Omental fat pad (tissue), 4 donors: ENCODE measurements around the gene ATP6V0C. TPM values are rescaled to one million over a fixed set of nuclear protein-coding genes. Genes with fewer than 3 reads are reported as not detected.

Experiments used
- ATAC-seq: fragments of 150-250 bp; one replicate; pipeline ENCODE4 v1.9.1; 2016; ENCODE audit warnings: mild to moderate bottlenecking, moderate library complexity; ENCODE audit not compliant: low FRiP score
- DNase-seq: peaks from one replicate; pipeline ENCODE4 v3.0.0-alpha.2; 2019; ENCODE audit warnings: low spot score
- total RNA-seq, 4 donors: library from RNA; depleted of rRNA; stranded (reverse); fragments of >200 nt; gene quantifications; one replicate each; pipeline ENCODE4 v1.1.0, GENCODE V29; 2016
- TF ChIP-seq, protein P1 (sequence below), 3 donors: fragments of 450-650 bp; IDR thresholded peaks; one replicate each; pipeline ENCODE4 v1.5.1; 2016 to 2017; ENCODE audit warnings: antibody characterized with exemption in 3 of 3, mild to moderate bottlenecking in 3 of 3, moderate library complexity in 2 of 3

ATP6V0C gene
- total RNA-seq, 4 donors from 2014 or later = 43.5 to 113 (median 67.9) TPM

DNA sequence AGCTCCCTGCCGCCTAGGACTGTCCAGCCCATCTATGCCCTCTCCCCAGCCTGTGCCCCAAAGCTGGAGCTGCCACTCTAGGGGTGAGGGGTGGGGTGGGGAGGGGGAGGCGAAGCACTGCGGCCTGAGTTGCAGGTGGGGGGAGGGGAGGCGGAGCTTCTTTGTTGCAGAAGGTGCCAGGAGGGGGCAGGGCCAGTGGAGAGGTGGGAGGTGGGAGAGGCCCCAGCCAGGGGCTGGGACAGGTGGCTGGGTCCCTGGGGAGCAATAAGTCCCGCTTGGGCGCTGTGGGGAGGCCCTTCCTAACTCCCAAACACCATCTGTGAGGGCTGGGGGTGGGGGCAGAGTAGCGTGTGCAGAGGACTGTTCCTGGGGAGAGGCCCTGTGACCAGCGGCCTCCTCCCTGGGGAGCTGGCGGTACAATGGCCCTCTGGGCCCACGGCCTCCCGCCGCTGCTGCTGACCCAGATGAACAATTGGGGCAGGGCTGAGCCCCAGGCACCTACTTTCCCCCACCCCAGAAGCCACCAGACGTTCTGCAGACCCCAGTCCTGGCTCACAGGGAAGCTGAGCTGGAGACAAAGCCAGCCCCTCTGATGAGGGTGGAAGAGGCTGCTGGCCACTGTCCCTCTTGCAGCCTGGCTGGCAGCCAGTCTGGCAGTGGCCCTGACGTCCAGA, 44.9 kb upstream of the ATP6V0C start:
- no peak for DNase-seq
- TF ChIP-seq, protein P1, sequence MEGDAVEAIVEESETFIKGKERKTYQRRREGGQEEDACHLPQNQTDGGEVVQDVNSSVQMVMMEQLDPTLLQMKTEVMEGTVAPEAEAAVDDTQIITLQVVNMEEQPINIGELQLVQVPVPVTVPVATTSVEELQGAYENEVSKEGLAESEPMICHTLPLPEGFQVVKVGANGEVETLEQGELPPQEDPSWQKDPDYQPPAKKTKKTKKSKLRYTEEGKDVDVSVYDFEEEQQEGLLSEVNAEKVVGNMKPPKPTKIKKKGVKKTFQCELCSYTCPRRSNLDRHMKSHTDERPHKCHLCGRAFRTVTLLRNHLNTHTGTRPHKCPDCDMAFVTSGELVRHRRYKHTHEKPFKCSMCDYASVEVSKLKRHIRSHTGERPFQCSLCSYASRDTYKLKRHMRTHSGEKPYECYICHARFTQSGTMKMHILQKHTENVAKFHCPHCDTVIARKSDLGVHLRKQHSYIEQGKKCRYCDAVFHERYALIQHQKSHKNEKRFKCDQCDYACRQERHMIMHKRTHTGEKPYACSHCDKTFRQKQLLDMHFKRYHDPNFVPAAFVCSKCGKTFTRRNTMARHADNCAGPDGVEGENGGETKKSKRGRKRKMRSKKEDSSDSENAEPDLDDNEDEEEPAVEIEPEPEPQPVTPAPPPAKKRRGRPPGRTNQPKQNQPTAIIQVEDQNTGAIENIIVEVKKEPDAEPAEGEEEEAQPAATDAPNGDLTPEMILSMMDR (IDR thresholded peaks at IDR 0.05) = no peak
- no peak for ATAC-seq

DNA sequence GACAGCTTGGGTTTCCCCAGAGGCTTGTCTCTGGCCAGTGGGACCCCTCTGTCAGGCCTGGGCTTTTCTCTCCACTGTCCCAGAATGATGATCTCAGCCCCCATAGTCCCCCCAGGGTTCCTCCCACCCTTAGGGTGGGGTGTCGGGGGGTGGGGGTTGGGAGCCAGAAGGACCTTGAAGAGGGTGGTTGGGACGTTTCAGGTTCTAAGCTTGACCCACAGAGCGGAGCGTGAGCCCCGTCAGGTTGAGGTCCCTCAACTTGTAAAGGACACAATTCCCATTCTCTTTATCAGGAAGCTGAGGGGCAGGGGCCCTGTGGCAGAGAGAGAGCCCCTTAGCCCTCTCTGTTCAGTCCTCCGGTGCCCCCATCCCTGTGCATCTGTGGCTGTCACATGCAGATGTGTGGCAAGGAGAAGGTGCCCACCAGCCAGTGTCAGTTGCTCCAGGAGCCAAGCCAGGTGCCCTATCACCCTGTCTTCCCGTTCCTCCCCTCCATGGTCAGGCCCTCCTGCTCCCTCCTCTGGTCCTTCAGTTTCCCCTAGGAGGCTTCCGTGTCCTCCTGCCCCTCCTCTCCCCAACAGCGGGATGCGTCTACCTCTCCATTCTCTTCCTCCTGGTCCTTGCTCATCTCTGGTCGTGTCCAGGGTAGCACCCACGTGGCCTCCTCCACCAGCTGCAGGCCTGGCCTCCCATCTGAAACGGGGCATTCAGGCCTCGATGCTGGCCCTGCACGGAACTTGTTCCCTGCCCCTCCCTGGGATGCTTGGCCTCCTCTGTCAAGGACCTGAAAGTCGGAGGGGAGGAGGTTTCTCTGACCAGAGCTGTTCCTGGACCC, 44.1 kb upstream of the ATP6V0C start:
- TF ChIP-seq, protein P1 (IDR thresholded peaks at IDR 0.05) = no peak
- ATAC-seq (no peak), DNase-seq (no peak)

DNA sequence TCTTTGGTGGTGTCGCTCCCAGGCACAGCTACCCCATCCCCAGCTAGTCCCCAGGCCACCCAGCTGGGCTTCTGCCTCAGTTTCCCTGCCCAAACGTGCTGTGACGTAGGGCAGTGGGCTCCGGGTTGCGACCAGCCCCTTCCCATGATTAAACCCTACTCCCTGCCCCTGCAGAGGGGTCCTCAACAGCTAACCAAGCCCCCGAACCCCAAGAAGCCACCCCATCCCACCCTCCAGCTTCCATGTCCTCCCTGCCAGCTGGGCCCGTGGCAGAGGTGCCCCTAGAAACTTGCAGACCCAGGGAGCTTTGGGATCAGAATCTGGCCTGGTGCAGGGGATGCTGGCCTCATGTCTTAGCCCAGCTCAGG, 43.5 kb upstream of the ATP6V0C start:
- DNase-seq (no peak), ATAC-seq (no peak)
- TF ChIP-seq, protein P1 (IDR thresholded peaks at IDR 0.05) = no peak

DNA sequence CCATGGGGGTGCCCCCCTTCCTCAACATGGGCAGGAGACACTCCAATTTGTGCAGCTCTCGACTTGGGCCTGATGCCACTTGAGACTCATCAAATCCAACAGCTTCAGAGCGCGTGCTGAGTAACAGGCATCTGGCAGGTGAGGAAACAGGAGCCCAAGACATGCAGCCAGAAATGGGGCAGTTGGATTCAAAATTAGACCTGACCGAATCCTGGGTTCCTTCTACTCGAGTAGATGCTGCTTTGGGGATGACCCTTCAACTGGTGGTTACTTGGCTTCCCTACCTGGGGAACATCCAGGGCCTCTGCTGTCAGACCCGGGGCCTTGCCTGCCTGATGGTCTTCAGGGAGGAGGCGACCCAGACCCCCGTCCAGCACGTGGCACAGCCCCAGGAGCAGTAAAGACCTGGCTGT, 43.1 kb upstream of the ATP6V0C start:
- DNase-seq (no peak), ATAC-seq (no peak)
- TF ChIP-seq, protein P1 (IDR thresholded peaks at IDR 0.05) = no peak

DNA sequence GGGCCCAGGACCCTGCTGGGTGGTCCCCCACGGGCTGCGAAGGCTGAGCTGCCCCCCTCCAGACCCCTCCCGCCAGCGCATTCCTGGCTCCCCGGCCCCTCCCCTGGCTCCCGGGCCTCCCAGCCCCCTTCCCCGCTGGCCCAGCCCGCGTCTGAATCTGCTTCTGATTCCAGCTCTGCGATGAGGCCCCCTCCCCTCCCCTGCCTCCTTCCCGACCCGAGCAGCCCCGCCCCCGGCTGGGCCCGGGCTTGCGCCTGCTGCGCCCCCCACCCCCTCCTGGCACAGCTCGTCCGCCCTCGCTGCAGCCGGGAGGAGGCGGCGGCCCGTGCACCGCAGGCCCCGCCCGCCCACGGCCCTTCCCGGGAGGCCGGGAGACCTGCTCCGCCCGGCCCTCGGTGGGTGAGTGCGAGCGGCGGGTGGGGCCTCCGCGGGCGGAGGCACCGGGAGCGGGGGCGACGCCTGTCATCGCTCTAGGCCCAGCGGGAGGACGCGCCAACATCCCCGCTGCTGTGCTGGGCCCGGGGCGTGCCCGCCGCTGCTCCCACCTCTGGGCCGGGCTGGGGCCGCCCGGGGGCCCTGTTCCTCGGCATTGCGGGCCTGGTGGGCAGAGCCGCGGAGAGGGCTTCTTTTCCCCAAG, 42.6 kb upstream of the ATP6V0C start, which contains the start of gene NTN3:
NTN3 (plus strand) TSS at position 282 of the 637 bp plus-strand sequence. CDS start 405 bp downstream, outside the sequence.
- ATAC-seq = no peak
- DNase-seq = no peak
- TF ChIP-seq, protein P1 (IDR thresholded peaks at IDR 0.05) = no peak

DNA sequence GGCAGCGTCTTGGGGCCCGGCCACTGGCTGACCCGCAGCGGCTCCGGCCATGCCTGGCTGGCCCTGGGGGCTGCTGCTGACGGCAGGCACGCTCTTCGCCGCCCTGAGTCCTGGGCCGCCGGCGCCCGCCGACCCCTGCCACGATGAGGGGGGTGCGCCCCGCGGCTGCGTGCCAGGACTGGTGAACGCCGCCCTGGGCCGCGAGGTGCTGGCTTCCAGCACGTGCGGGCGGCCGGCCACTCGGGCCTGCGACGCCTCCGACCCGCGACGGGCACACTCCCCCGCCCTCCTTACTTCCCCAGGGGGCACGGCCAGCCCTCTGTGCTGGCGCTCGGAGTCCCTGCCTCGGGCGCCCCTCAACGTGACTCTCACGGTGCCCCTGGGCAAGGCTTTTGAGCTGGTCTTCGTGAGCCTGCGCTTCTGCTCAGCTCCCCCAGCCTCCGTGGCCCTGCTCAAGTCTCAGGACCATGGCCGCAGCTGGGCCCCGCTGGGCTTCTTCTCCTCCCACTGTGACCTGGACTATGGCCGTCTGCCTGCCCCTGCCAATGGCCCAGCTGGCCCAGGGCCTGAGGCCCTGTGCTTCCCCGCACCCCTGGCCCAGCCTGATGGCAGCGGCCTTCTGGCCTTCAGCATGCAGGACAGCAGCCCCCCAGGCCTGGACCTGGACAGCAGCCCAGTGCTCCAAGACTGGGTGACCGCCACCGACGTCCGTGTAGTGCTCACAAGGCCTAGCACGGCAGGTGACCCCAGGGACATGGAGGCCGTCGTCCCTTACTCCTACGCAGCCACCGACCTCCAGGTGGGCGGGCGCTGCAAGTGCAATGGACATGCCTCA, 41.9 kb upstream of the ATP6V0C start:
- DNase-seq (no peak), ATAC-seq (no peak)
- TF ChIP-seq, protein P1 (IDR thresholded peaks at IDR 0.05) = no peak
